Left hindlimb (tissue), 1 donor: ENCODE data around the gene GIMAP8.
"Not testable (repeated sequence)": the region's sequence is repeated elsewhere in the genome, so short reads cannot be mapped to it uniquely, and the experiment has no call there.

Experiments
- DNase-seq: peaks from one replicate; pipeline ENCODE4 v3.0.0-alpha.2; 2018

GIMAP8 gene

GRCh38 chr7:150519310-150519709 is 68.9 kb downstream of the GIMAP8 start:
- no peak for DNase-seq

GRCh38 chr7:150520145-150520544 is 69.7 kb downstream of the GIMAP8 start:
- DNase-seq, result no peak

GRCh38 chr7:150522931-150523330 is 72.5 kb downstream of the GIMAP8 start:
- DNase-seq, result not testable (repeated sequence)

GRCh38 chr7:150524018-150524417 is 73.6 kb downstream of the GIMAP8 start:
- no peak for DNase-seq
